SKM-1 treated with dmso at 0.1 percent for 144 hours (cell line): ENCODE data around the gene GLMP.
A peak's percentile ranks its signal among the peaks of the same experiment; 100 is the strongest.

Experiments
- DNase-seq: peaks from one replicate; lab custom pipeline; 2025; ENCODE audit not compliant: unreplicated experiment; lab: John Stamatoyannopoulos, UW

Gene GLMP

GRCh38 chr1:156289857-156290256, 5.6 kb downstream of the GLMP start:
- DNase-seq: no peak

DNA sequence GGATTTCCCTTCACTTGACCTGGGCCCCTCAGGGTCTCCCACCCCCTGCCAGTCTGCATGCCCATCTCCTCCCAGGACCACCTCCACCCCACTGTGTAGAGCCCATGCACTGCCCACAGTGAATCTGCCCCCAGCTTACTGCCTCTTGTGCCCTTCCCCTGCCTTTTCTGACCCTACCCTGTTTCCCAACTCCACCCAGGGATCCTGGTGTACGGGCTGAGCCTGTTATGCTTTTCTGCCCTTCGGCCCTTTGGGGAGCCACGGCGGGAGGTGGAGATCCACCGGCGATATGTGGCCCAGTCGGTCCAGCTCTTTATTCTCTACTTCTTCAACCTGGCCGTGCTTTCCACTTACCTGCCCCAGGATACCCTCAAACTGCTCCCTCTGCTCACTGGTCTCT, 9.4 kb downstream of the GLMP start:
- DNase-seq: no peak

GRCh38 chr1:156285437-156285836, 10.0 kb downstream of the GLMP start:
- DNase-seq: no peak

DNA sequence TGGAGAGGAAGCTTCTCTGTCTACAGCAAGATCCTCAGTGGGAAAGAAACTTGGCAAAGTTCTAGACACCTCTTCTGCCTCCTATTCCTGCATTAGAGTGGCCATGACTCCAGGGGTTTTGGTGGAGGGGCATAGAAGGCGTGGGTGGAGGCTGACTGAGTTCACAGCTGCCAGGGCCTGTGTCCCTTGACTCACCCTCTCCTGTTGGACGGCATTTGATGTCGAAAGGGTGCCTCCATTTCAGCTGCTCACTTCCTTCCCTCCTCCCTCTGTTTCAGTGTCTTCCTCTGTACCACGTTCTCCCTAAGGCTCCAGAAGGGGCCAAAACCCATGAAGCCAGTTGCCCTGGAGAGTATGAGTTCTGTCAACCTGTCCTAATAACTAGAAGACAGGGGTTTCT, 10.7 kb downstream of the GLMP start:
- DNase-seq: no peak

DNA sequence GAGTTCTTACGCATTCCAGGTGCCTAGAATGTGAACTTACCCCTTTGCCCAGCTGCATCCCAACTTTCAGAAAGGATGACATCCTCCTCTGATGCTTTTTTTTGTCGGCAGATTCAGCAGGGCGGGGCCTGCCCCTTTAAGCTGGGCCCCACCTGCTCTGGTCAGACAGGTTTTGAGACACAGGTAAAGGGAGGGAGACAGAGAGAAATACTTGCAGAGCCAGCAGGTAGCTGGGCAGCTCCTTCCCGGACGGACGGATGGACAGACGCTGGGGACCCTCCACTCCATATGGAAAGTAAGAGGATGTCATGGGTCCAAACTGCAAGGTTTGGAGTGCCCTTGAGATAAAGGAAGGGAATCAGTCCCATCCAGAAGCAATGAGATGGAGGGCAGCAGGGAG, 11.4 kb downstream of the GLMP start, which contains the start of gene TMEM79:
TSS of gene TMEM79 (plus strand) at position 214 of the 400 bp plus-strand sequence. CDS start 902 bp downstream, outside the sequence.
- DNase-seq: no peak

DNA sequence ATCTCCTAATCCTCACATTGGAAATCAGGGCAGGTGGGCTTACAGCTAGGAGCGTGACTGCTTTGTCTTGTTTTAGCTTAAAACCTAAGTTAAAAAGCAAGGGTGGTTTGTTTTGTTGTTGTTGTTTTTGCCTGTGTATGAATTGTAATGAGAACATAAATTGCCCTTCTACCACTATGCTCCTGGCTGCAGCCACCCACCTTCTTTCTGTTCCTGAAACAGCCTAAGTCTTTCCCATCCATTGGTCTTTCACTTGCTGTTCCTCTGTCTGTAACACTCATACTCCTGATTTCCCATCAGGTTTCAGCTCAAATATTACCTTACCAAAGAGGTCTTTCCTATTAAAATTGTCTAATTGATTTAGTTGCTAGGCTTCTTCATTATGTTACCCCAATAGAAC, 12.0 kb downstream of the GLMP start:
- DNase-seq: no peak

- peak; percentile 99 for DNase-seq
Observed at GRCh38 chr1:156282479-156283222, 12.8 kb downstream of the GLMP start, which contains the start of gene SMG5. TSS of gene SMG5 (minus strand) at chr1:156282825. CDS start at chr1:156282680, 145 bp downstream.

- DNase-seq: no peak
Observed at GRCh38 chr1:156281693-156282478, 13.6 kb downstream of the GLMP start.

GRCh38 chr1:156281281-156281680, 14.2 kb downstream of the GLMP start:
- DNase-seq: peak; percentile 48

GRCh38 chr1:156279837-156280236, 15.6 kb downstream of the GLMP start:
- DNase-seq: no peak

- DNase-seq: peak; percentile 81
Observed at GRCh38 chr1:156276966-156277381, 18.5 kb downstream of the GLMP start.

- peak; percentile 92 for DNase-seq
Observed at GRCh38 chr1:156276532-156276931, 18.9 kb downstream of the GLMP start.

DNA sequence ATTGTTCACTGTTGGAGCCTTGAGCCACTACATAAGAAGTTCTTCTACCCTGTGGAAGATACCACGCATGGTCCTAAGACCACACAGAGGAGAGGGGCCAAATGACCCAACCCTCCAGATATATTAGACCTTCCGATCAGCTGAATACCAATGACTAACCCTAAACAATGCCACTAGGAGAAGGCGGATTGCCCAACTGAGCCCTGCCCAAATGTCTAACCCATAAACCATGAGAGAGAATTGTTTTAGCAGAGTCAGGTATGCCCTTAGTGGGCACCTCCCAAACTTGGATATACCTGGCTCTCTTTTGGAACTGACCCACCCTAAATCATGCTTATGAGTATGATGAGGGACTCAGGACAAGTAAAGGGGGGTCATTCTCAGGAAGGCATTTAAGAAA, 25.2 kb downstream of the GLMP start:
- no peak for DNase-seq

GRCh38 chr1:156268336-156268735, 27.1 kb downstream of the GLMP start:
- DNase-seq: no peak

DNA sequence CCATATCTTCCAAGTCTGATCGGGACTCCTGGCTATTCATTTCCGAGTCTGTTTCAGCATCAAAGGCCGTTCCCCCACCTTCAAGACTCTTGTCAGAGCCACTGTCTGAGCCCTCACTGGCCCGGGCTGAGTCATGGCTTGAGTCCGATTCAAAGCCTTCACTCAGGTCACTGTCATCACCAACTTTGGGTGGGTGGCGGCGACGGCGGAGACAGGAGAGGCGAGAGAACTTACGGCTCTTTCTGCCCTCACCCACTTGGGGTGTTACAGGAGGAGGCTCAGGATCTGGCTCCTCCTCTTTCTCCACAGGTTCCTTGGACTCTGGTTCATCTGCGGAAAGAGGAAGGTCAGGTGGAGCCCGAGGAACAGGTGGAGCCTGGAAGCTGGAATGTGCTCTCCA, 29.4 kb downstream of the GLMP start:
- no peak for DNase-seq

DNA sequence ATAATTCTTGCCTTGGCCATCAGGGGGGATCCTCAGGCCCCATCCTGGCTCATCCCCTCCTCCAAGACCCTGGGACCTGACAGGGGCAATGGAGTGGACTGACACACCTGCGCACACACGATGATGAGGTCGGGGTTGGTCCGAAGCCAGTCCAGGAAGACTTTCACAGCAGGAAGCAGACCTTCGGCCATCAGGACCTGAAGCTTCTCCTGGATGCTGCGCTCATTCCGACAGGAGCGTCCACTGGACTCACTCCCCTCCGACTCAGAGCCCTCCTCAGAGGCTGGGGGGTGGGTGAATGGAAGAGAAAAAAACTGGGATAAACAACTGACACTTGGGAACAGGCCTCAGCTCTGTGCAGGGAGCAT, 32.2 kb downstream of the GLMP start:
- DNase-seq: no peak

DNA sequence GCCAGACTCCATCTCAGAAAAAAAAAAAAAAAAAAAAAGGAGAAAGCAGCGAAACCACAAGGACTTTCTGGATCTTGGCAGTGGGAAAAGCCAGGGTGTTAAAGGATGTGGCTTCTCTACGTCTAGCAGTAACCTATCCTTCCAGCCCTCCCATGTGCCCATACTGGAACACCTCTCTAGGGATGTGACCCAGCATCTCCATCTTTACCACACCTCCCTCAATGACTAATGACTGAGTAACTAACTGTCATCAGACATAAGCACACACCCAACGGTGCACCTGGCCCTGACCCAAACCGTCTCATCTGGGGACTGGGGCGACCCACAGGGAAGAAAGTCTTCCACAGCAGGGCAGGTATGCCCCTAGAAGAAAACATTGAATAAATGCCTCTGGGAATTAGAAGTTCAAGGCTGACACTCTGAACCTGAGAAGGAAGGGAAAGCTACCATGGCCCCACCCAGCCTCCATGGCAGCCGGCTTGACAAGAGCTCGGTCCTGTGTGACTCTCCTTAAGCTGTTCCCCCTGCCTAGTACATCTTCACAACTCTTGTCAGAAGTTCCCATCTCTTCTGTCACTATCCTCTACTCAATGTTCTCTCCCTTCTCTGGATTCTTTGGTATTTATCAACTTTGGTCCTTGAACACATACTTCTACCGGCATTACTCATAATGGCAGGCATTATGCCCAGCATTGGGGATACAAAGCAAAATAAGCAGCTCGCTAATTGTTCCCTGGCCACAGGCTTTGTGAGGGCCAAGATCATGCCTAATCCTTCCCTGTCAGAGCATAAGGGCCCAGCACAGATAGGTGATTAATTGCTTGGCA, 32.8 kb downstream of the GLMP start:
- DNase-seq: no peak

- no peak for DNase-seq
Observed at GRCh38 chr1:156260896-156261295, 34.6 kb downstream of the GLMP start.

- DNase-seq: no peak
Observed at GRCh38 chr1:156259805-156260204, 35.7 kb downstream of the GLMP start.

DNA sequence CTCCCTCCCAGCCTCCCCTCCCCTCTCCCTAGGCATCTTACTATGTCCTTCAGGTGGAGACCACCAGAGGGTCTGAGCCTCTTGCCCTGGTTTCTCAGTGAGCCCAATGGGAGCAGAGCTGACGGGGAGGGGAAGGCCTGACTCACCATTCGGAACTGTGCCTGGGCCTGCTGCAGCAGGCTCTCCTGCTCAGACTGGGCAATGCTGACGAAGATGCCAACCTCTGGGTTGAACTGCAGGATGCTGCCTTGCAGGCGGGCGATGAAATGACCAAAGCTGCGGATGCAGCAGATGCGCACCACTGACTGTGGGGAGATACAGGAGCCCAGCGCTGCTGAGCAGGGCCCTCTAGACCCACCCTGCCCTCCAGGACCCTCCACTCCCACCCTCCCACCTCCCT, 36.6 kb downstream of the GLMP start:
- no peak for DNase-seq

GRCh38 chr1:156257711-156258110, 37.8 kb downstream of the GLMP start:
- DNase-seq: no peak
